Measurements from ENCODE around the gene NECTIN1. TPM values are rescaled to one million over a fixed set of nuclear protein-coding genes. Genes with fewer than 3 reads are reported as not detected.

NECTIN1 gene
- total and polyA plus RNA-seq, 2 of the 13 experiments (the other 11 are each of a cell fraction or from before 2014, with no cell fraction given), result 3.9 to 7.3 TPM

- TF ChIP-seq HNF4A (CRISPR knock-in tag; IDR thresholded peaks at IDR 0.05), result peak; percentile 81
- TF ChIP-seq STAG1 (CRISPR knock-in tag; IDR thresholded peaks at IDR 0.05), result peak; percentile 60
- TF ChIP-seq CEBPG (CRISPR knock-in tag; IDR thresholded peaks at IDR 0.05), result 0 out of 2 replicates have a peak, but pooled peaks have one; percentile 27
- TF ChIP-seq, protein P1, sequence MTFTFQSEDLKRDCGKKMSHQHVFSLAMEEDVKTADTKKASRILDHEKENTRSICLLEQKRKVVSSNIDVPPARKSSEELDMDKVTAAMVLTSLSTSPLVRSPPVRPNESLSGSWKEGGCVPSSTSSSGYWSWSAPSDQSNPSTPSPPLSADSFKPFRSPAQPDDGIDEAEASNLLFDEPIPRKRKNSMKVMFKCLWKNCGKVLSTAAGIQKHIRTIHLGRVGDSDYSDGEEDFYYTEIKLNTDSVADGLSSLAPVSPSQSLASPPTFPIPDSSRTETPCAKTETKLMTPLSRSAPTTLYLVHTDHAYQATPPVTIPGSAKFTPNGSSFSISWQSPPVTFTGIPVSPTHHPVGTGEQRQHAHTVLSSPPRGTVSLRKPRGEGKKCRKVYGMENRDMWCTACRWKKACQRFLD (CRISPR knock-in tag; IDR thresholded peaks at IDR 0.05; ENCODE audit: borderline replicate concordance), result no peak
- peak; percentile 55; the same call in 1 of the 2 replicates for TF ChIP-seq SMC3 (IDR thresholded peaks at IDR 0.05; ENCODE audit: low read length)
- 0 out of 2 replicates have a peak, but pooled peaks have one; percentile 22 for TF ChIP-seq BORCS8-MEF2B (CRISPR knock-in tag; IDR thresholded peaks at IDR 0.05)
- TF ChIP-seq, protein P2, sequence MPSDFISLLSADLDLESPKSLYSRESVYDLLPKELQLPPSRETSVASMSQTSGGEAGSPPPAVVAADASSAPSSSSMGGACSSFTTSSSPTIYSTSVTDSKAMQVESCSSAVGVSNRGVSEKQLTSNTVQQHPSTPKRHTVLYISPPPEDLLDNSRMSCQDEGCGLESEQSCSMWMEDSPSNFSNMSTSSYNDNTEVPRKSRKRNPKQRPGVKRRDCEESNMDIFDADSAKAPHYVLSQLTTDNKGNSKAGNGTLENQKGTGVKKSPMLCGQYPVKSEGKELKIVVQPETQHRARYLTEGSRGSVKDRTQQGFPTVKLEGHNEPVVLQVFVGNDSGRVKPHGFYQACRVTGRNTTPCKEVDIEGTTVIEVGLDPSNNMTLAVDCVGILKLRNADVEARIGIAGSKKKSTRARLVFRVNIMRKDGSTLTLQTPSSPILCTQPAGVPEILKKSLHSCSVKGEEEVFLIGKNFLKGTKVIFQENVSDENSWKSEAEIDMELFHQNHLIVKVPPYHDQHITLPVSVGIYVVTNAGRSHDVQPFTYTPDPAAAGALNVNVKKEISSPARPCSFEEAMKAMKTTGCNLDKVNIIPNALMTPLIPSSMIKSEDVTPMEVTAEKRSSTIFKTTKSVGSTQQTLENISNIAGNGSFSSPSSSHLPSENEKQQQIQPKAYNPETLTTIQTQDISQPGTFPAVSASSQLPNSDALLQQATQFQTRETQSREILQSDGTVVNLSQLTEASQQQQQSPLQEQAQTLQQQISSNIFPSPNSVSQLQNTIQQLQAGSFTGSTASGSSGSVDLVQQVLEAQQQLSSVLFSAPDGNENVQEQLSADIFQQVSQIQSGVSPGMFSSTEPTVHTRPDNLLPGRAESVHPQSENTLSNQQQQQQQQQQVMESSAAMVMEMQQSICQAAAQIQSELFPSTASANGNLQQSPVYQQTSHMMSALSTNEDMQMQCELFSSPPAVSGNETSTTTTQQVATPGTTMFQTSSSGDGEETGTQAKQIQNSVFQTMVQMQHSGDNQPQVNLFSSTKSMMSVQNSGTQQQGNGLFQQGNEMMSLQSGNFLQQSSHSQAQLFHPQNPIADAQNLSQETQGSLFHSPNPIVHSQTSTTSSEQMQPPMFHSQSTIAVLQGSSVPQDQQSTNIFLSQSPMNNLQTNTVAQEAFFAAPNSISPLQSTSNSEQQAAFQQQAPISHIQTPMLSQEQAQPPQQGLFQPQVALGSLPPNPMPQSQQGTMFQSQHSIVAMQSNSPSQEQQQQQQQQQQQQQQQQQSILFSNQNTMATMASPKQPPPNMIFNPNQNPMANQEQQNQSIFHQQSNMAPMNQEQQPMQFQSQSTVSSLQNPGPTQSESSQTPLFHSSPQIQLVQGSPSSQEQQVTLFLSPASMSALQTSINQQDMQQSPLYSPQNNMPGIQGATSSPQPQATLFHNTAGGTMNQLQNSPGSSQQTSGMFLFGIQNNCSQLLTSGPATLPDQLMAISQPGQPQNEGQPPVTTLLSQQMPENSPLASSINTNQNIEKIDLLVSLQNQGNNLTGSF (CRISPR knock-in tag; IDR thresholded peaks at IDR 0.05), result no peak
- no peak for TF ChIP-seq ZNF720 (CRISPR knock-in tag; IDR thresholded peaks at IDR 0.05)
- TF ChIP-seq ZNF205 (CRISPR knock-in tag; IDR thresholded peaks at IDR 0.05), result no peak
- TF ChIP-seq, protein P3, sequence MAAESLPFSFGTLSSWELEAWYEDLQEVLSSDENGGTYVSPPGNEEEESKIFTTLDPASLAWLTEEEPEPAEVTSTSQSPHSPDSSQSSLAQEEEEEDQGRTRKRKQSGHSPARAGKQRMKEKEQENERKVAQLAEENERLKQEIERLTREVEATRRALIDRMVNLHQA (CRISPR knock-in tag; IDR thresholded peaks at IDR 0.05), result no peak
- no peak for TF ChIP-seq ZNF558 (CRISPR knock-in tag; IDR thresholded peaks at IDR 0.05; ENCODE audit: borderline replicate concordance)
- no peak for TF ChIP-seq RORA (CRISPR knock-in tag; IDR thresholded peaks at IDR 0.05)
- TF ChIP-seq, protein P4, sequence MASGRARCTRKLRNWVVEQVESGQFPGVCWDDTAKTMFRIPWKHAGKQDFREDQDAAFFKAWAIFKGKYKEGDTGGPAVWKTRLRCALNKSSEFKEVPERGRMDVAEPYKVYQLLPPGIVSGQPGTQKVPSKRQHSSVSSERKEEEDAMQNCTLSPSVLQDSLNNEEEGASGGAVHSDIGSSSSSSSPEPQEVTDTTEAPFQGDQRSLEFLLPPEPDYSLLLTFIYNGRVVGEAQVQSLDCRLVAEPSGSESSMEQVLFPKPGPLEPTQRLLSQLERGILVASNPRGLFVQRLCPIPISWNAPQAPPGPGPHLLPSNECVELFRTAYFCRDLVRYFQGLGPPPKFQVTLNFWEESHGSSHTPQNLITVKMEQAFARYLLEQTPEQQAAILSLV (CRISPR knock-in tag; IDR thresholded peaks at IDR 0.05; ENCODE audit: borderline replicate concordance), result no peak
- no peak for TF ChIP-seq ZNF781 (CRISPR knock-in tag; IDR thresholded peaks at IDR 0.05; ENCODE audit: borderline replicate concordance, not compliant biosample characterization)
- no peak for TF ChIP-seq ASH2L (IDR thresholded peaks at IDR 0.05; ENCODE audit: insufficient read length, low read depth, low read length)
- TF ChIP-seq, protein P5, sequence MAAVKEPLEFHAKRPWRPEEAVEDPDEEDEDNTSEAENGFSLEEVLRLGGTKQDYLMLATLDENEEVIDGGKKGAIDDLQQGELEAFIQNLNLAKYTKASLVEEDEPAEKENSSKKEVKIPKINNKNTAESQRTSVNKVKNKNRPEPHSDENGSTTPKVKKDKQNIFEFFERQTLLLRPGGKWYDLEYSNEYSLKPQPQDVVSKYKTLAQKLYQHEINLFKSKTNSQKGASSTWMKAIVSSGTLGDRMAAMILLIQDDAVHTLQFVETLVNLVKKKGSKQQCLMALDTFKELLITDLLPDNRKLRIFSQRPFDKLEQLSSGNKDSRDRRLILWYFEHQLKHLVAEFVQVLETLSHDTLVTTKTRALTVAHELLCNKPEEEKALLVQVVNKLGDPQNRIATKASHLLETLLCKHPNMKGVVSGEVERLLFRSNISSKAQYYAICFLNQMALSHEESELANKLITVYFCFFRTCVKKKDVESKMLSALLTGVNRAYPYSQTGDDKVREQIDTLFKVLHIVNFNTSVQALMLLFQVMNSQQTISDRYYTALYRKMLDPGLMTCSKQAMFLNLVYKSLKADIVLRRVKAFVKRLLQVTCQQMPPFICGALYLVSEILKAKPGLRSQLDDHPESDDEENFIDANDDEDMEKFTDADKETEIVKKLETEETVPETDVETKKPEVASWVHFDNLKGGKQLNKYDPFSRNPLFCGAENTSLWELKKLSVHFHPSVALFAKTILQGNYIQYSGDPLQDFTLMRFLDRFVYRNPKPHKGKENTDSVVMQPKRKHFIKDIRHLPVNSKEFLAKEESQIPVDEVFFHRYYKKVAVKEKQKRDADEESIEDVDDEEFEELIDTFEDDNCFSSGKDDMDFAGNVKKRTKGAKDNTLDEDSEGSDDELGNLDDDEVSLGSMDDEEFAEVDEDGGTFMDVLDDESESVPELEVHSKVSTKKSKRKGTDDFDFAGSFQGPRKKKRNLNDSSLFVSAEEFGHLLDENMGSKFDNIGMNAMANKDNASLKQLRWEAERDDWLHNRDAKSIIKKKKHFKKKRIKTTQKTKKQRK (IDR thresholded peaks at IDR 0.05; ENCODE audit: low read length), result no peak
- peak; percentile 53; the same call in 1 of the 2 replicates for TF ChIP-seq SALL1 (CRISPR knock-in tag; IDR thresholded peaks at IDR 0.05)
- no peak for TF ChIP-seq SIX4 (CRISPR knock-in tag; IDR thresholded peaks at IDR 0.05)
- TF ChIP-seq ZBTB38 (CRISPR knock-in tag; IDR thresholded peaks at IDR 0.05), result 0 out of 2 replicates have a peak, but pooled peaks have one; percentile 28
Observed at GRCh38 chr11:119694334-119694733, 34.7 kb downstream of the NECTIN1 start (continued).

Data from HepG2 (cell line).